DND-41 (cell line): Measurements from ENCODE around the gene MS4A6A.
"Not testable (repeated sequence)": the region's sequence is repeated elsewhere in the genome, so short reads cannot be mapped to it uniquely, and the experiment has no call there.

Source experiments
- ATAC-seq: fragments of 200-7000 bp; cut with Tn5 transposase; 3 replicates; pipeline ENCODE4 v1.9.1; 2021; ENCODE audit warnings: low read depth; ENCODE audit not compliant: insufficient read depth
- DNase-seq: peaks from one replicate; pipeline ENCODE4 v3.0.0-alpha.2; 2020
- H2AFZ ChIP-seq: 2 replicates; pipeline ENCODE4 v1.6.0; 2012; ENCODE audit warnings: low read depth, low read length
- H3K27ac ChIP-seq: 2 replicates; pipeline ENCODE4 v1.5.1; 2012; ENCODE audit warnings: low read length, inconsistent platforms
- H3K27me3 ChIP-seq: fragments of 200-600 bp; sonication (generic); 2 replicates; pipeline ENCODE4 v1.6.0; 2012; ENCODE audit warnings: low read length, mild to moderate bottlenecking, inconsistent platforms; ENCODE audit not compliant: insufficient read depth, poor library complexity
- H3K36me3 ChIP-seq: 2 replicates; pipeline ENCODE4 v1.5.1; 2012; ENCODE audit warnings: low read length, inconsistent platforms; ENCODE audit not compliant: insufficient read depth
- H3K4me1 ChIP-seq: 2 replicates; pipeline ENCODE4 v1.5.1; 2012; ENCODE audit warnings: mild to moderate bottlenecking, low read length; ENCODE audit not compliant: insufficient read depth
- H3K4me2 ChIP-seq: 2 replicates; pipeline ENCODE4 v1.6.0; 2012; ENCODE audit warnings: mild to moderate bottlenecking, moderate library complexity, low read length, inconsistent platforms; ENCODE audit not compliant: insufficient read depth
- H3K4me3 ChIP-seq, 2 experiments: fragments of 200-600 bp in 1 of 2; shearing (Covaris generic) in 1 of 2; 2 replicates each; pipeline ENCODE4 v1.5.1; 2012 to 2016; ENCODE audit warnings: inconsistent platforms in 2 of 2, low read length in 2 of 2, mild to moderate bottlenecking in 2 of 2, low read depth in 1 of 2, moderate library complexity in 1 of 2
- H3K79me2 ChIP-seq: 2 replicates; pipeline ENCODE4 v1.6.0; 2012; ENCODE audit warnings: low read length, inconsistent platforms; ENCODE audit not compliant: insufficient read depth
- H3K9ac ChIP-seq: 2 replicates; pipeline ENCODE4 v1.6.0; 2012; ENCODE audit warnings: low read depth, mild to moderate bottlenecking, inconsistent platforms, low read length, moderate library complexity
- H3K9me3 ChIP-seq: 2 replicates; pipeline ENCODE4 v1.5.1; 2012; ENCODE audit warnings: low read length, moderate library complexity, mild to moderate bottlenecking, inconsistent platforms; ENCODE audit not compliant: insufficient read depth, severe bottlenecking
- H4K20me1 ChIP-seq: 2 replicates; pipeline ENCODE4 v1.6.0; 2012; ENCODE audit warnings: low read length; ENCODE audit not compliant: insufficient read depth
- EZH2 ChIP-seq: IDR thresholded peaks from 3 replicates; pipeline ENCODE4 v1.6.1; 2012; ENCODE audit warnings: borderline replicate concordance, low read depth, mild to moderate bottlenecking, moderate library complexity, low read length, inconsistent platforms; ENCODE audit not compliant: severe bottlenecking
- TF ChIP-seq, protein P1 (sequence below): IDR thresholded peaks from 2 replicates; pipeline ENCODE4 v1.5.1; 2012; ENCODE audit warnings: borderline replicate concordance, low read length, moderate library complexity, mild to moderate bottlenecking; ENCODE audit not compliant: poor library complexity, severe bottlenecking; ENCODE audit errors: extremely low read depth

Gene MS4A6A

GRCh38 chr11:60206616-60207015 lies 23.7 kb upstream of the MS4A6A start:
- no peaks in the 10 kb centered on the region for H4K20me1 ChIP-seq
- H2AFZ ChIP-seq = no peak overlapping the region
- no peaks in the 10 kb centered on the region for H3K36me3 ChIP-seq
- H3K4me2 ChIP-seq = no peak overlapping the region
- H3K4me1 ChIP-seq = no peaks in the 10 kb centered on the region
- no peaks in the 10 kb centered on the region for H3K79me2 ChIP-seq
- H3K9me3 ChIP-seq = peaks cover 3% of the 10 kb centered on the region
- no peak for ATAC-seq
- H3K27me3 ChIP-seq = no peaks in the 10 kb centered on the region
- no peak overlapping the region for H3K27ac ChIP-seq
- H3K9ac ChIP-seq = no peak overlapping the region
- no peak for DNase-seq
- no peak for TF ChIP-seq EZH2
- H3K4me3 ChIP-seq = no peak overlapping the region

GRCh38 chr11:60204922-60205321 lies 22.0 kb upstream of the MS4A6A start:
- Histone ChIP-seq H3K4me1 (no peaks in the 10 kb centered on the region), H3K27me3 (no peaks in the 10 kb centered on the region), H3K27ac (no peak overlapping the region), H3K4me2 (no peak overlapping the region), H2AFZ (no peak overlapping the region), H3K4me3 (no peak overlapping the region), H4K20me1 (no peaks in the 10 kb centered on the region), H3K36me3 (no peaks in the 10 kb centered on the region), H3K9ac (no peak overlapping the region), H3K9me3 (peaks cover 3% of the 10 kb centered on the region), H3K79me2 (no peaks in the 10 kb centered on the region)
- no peak for ATAC-seq
- TF ChIP-seq, protein P1, sequence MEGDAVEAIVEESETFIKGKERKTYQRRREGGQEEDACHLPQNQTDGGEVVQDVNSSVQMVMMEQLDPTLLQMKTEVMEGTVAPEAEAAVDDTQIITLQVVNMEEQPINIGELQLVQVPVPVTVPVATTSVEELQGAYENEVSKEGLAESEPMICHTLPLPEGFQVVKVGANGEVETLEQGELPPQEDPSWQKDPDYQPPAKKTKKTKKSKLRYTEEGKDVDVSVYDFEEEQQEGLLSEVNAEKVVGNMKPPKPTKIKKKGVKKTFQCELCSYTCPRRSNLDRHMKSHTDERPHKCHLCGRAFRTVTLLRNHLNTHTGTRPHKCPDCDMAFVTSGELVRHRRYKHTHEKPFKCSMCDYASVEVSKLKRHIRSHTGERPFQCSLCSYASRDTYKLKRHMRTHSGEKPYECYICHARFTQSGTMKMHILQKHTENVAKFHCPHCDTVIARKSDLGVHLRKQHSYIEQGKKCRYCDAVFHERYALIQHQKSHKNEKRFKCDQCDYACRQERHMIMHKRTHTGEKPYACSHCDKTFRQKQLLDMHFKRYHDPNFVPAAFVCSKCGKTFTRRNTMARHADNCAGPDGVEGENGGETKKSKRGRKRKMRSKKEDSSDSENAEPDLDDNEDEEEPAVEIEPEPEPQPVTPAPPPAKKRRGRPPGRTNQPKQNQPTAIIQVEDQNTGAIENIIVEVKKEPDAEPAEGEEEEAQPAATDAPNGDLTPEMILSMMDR = no peak
- TF ChIP-seq EZH2 = no peak
- DNase-seq = no peak

- not testable (repeated sequence) for ATAC-seq, H3K27me3 ChIP-seq, H2AFZ ChIP-seq, H3K27ac ChIP-seq, H3K4me2 ChIP-seq, H3K9me3 ChIP-seq, H3K36me3 ChIP-seq, DNase-seq, H3K9ac ChIP-seq, H4K20me1 ChIP-seq, H3K4me3 ChIP-seq, H3K79me2 ChIP-seq
- peaks cover 16% of the 10 kb centered on the region for H3K4me1 ChIP-seq
Observed at GRCh38 chr11:60201334-60201733, 18.5 kb upstream of the MS4A6A start.

DNA sequence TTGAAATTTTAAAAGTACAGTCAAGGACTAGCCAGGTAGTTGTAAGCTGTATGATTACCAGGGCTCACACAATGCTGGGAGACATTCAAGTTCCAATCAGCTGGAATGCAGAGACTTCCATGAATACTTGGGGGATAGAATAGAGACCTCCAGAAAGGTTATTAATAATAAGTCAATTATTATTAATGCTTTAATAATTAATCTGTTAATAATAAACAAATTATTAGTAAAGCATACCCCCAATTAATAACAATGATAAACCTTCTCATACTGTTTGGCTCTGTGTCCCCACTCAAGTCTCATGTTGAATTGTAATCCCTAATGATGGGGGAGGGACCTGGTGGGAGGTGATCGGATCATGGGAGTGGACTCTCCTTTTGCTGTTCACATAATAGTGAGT lies 14.6 kb upstream of the MS4A6A start:
- Histone ChIP-seq H3K4me2 (no peak overlapping the region), H3K79me2 (no peaks in the 10 kb centered on the region), H4K20me1 (no peaks in the 10 kb centered on the region), H3K9me3 (peaks cover 8% of the 10 kb centered on the region), H3K9ac (no peak overlapping the region), H3K27ac (peak overlapping the region; percentile 88), H2AFZ (no peak overlapping the region), H3K36me3 (no peaks in the 10 kb centered on the region; the same call in 1 of the 2 replicates), H3K27me3 (no peaks in the 10 kb centered on the region), H3K4me1 (peaks cover 50% of the 10 kb centered on the region), H3K4me3 (no peak overlapping the region)
- TF ChIP-seq, protein P1 = no peak
- TF ChIP-seq EZH2 = no peak
- DNase-seq (no peak), ATAC-seq (no peak)
